DMS153 (cell line): ENCODE measurements around the gene DDIAS.
"Not testable (repeated sequence)": the region's sequence is repeated elsewhere in the genome, so short reads cannot be mapped to it uniquely, and the experiment has no call there.

Source experiments
- DNase-seq: peaks from one replicate; lab custom pipeline; 2025; lab: John Stamatoyannopoulos, UW

The DDIAS gene

DNA sequence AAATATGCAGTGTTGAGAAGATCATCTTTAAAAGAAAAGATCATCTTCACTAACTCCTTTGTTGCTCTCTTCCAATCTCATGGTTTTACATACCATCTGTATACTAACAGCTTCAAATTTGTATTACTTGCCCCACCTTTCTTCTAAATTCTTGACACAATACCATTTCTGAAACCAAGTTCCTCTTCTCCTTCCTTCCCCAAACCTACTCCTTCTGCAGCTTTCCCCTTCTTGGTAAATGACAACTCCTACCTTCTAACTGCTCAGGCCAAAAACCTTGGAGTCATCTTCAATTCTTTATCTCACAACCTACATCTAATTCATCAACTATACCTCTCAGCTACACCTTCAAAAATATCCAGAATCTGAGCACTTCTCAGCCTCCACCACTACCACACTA is 10.6 kb upstream of the DDIAS start:
- no peak for DNase-seq

DNA sequence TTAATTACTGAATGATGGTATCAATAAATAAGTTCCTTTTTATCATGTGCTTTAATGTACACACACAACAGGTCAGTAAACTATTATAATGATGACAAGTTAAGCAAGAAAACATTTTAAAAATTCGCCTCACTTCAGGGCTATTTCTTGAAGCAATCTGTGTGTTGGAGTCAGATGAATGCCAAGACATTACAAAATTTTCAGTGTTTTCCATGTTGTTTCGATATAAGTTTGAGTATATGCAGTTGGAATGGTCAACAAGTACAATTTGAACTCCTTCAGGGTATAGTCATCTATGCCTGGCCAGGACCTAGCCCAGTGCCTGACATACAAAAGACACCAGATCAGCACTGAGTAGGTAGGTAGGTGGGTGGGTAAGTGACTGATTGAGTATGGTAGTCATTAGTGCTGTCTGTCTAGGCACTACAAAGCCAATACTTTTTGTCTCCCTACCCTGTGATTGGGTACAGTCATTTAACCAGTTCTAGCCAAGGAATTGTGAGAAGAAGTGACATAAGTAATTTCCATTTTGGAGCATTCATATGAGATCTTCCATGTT is 8.8 kb upstream of the DDIAS start:
- DNase-seq: no peak

DNA sequence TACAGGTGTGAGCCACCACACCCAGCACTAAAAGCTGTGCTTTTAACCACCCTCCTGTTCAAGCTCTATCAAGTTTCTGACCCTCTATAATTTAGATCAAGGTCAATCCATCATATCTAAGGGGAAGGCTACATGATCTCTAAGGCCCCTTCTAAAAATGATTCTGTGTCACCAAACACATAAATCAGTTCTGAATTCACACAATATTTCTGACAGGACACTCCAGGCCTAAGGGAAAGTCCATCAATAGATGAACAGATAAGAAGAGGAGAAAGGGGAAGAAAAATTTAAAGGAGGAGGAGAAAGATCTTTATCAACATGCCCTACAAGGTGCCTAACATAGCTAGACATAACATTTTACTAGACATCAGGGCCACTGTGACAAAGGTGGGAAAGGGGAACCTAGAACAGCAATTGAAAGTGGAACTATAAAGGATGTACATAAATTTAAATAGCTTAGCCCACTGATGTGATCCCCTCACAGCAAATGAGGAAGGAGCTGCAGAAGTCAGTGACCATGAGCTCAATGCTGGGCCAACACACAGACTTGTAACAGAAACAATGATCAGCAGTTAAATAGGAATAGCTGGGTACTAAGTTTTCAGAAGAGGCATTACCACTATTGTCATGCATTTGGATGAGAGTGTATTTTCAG is 6.0 kb upstream of the DDIAS start:
- no peak for DNase-seq

DNA sequence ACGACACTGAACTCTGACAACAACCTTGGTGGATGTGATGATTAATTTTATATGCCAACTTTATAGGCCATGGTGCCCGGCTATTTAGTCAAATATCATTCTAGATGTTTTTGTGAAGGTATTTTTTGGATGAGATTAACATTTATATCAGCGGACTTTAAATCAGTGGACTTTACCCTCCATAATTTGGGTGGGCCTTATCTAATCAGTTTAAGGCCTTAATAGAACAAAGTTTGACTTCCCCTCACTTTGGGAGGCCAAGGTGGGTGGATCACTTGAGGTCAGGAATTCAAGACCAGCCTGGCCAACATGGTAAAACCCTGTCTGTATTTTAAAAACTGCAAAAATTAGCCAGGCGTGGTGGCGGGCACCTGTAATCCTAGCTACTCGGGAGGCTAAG is 5.4 kb upstream of the DDIAS start:
- DNase-seq: no peak

DNA sequence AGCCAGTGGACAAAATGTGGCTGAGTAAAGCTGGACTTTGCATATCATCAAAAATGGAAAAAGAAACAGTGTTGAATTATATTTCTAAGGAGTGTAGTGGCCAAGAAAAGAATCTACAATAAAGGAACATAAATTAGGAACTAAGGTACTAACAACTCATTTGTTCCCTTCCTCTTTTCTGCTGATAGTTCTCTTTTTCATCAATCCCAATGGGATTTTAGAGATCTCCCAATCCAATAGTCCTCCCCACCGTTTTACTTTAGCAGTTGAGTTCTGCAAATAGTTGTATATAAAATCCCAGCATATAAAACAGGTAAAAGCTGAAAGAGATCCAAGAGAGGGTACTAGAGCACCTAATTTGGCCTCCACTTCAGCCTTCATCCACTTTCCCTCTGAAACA is 3.3 kb upstream of the DDIAS start:
- no peak for DNase-seq

DNA sequence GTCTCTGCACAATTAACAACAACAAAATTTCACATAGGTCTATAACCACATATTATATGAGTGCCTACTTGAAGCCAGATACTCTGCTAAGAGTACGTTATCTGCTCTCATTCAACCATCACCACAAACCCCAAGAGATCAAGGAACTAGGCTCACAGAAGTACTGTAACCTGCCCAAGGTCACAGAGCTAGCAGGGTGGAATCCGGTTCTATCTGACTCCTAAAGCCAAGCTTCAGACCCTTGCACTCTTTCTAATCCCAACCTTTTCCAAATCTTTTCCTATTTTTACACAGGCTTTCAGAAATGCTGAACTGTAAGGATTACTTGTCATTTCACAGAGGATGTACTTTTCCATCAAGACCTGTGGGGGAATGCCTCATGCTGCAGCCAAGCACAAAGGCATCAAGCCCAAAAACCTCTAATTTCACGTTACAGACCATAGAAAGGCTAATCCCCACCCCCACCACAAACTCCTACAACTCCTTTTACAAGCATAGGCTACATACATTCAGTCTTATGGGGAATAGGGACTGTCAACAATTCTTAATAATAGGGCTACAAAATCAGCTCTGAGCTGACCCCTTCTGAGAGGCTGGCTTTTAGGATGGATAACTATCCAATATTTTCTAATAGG is 2.2 kb upstream of the DDIAS start:
- DNase-seq: no peak

DNA sequence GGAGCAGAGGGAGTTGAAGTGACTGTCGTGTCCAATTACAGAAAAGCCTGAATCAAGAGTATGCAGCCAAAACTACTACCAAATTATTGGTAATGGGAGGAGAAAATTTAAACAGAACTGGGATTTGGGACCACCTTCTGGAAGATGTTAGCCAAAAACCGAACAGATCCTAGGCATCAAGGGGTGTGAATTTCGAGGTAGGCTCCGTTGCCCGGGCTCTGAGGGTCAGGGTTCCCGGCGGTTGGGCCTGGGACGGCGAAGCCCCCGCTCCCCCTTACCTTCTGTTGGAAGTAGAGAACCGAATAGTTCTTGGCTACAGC is 1.6 kb upstream of the DDIAS start:
- DNase-seq: no peak

DNA sequence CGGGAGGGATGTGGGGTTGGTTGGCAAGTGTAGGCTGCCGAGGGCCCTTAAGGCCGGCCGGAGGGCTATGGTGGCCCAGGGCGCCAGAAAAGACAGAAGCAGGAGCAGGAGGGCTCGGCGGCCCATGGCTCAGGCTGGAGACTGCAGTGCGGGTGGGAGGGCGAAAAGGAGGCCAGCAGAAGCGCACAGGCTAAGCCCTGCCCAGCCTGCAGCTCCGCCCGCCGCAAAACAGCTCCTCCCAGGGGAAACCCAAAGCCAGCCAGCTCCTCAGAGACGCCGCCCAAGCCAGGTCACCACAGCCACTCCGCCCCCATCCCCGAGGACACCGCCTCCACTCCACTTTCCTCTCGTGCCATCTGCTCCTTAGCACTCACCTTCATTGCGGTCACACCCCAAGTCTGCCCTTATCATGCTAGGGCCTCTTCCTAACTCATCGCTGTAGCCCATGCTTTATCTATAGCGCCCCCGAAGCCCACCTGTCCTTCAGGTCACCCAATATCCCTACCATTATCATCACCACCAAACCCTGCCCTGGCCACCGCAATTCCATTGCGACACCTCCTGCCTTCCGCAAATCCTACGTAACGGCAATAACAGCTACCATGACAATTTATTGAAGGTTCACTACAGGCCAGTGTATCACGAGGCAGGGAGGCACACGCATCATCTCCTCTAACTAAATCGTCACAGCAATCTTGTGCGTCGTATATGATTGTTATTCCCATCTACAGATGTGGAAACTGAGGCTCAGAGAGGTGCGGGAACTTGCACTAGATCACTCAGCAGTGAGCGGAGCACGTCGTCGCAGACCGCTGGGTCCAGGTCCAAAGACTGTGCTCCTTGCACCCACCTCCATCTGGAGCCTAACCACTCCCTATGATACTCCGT is 1.0 kb upstream of the DDIAS start, which contains the start of gene PRCP:
TSS of gene PRCP (minus strand) at position 154 of the 888 bp plus-strand sequence. CDS start at position 126, 28 bp downstream.
- DNase-seq: peak; percentile 86

DNA sequence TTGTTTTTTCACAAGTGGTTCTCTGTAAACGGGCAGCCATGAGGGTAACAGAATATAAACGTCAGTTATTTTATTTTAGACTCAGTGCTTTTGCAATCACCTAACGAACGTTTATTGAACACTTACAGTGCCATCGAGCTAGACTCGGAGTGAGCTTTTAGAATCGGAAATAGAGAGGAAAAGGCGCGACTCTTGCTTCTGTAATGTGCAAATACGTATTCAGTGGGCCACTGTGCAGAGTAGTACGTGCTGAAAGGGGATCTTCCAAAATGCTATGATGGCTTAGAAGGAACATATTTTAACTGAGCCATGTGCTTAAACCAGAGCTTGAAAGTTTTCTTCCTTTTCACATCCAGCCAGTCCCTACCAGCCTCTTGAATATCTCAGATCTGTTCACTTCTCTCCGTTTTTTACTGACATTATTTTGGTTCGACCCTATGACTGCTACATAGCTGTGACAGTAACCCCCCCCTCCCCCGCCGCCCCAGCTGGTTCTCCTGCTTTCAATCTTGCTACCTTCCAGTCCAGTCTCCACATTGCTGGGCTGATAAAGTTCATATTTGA is 468 bp downstream of the DDIAS start:
- DNase-seq: no peak

DNA sequence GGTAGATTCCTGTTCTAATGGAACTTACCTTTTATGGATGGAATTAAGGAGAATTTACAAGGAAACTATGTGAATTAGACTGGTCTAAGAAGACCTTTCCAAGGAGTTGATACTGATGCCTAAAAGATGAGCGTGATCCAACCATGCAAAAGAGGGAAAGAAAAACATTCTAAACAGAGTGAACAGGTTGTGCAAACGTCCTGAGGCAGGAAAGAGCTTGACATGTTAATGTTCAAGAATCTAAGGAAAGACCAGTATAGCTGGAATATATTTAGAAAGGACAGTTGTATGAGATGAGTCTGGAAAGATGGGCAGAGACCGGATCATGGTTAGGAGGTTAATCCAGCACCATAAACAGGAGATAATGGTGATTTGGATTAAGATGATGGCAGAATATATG is 1.3 kb downstream of the DDIAS start:
- DNase-seq: no peak

DNA sequence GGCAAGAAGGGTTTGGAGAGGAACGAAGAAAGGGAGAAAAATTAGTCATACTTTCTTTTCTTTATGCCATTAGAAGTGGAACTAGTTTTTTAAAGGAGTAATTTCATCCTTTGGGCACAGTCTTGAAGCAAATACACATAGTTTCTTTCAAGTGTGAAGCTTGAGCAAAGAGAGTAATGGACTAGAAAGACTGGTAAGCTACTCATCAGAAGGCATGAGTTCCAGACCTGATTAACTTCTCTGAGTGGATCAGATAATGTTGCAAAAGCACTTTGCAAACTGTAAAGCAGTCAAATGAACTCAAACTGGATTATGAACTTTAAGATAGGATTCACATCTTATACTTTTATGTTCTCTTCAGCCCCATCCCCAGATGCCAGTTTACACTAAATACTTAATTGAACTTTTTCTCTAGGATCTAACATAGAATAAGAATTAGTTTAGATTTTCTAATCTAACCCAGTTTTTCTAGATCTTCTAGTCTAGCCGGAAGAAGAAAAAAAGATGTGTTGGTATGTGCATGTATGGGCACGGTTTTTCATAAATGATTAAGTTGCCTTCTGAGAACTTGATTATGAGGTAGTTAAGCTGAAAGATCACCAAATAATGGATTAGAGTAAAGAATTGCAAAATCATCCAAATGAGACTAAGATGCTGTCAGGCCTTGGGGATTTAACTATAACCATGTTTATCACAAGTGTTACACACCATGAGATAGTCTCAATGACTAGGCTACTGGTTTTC is 2.5 kb downstream of the DDIAS start:
- DNase-seq: no peak

DNA sequence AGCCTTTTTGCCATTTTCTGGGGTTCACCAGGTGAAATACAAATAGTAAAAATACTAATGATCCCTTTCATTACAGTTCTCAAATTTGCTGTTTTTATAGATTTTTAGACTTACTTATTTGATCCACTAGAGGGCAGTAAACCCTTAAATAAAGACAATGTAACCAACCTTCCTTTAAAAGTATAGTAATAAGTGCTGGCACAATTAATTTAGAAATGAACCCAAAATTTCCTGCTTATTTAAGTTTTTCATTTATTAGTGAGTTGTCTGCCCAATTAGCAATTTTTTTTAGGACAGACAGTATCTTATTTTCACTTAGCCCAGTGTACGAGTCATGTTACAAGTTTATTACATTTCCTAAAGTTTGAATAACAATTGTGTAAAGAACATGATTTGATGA is 4.7 kb downstream of the DDIAS start:
- DNase-seq: peak; percentile 20

DNA sequence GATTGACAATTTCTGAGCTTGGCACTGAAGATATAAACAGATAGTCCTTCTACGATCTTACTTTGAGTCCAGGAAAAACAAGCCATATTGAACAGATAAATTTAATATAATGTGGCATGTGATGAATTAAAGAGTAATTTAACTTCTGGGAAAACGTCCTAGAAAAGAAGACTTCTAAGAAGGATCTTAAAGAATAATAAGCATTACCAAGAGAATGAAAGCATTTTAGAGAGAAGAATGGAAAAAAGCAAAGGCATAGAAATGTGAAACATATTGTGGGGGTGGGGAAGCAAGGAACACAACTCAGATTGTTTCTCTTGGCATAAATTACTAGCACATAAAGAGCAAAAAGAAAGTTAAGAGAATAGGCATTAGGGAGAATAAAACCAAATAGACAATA is 5.4 kb downstream of the DDIAS start:
- DNase-seq: no peak

DNA sequence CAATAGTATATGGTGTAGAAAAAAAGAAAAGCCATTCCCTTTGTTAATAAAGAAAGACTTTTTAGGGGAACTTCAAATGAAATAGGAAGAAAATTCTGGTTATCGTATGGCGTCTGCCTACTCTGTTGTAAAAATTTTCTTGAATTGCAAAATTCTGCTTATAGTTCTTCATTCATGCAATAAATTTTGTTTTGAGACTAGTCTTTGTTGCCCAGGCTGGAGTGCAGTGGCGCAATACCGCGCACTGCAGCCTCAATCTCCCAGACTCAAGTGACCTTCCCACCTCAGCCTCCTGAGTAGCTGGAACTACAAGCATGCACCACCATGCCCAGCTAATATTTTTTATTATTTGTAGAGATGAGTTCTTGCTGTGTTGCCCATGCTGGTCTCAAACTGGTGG is 5.8 kb downstream of the DDIAS start:
- no peak for DNase-seq

DNA sequence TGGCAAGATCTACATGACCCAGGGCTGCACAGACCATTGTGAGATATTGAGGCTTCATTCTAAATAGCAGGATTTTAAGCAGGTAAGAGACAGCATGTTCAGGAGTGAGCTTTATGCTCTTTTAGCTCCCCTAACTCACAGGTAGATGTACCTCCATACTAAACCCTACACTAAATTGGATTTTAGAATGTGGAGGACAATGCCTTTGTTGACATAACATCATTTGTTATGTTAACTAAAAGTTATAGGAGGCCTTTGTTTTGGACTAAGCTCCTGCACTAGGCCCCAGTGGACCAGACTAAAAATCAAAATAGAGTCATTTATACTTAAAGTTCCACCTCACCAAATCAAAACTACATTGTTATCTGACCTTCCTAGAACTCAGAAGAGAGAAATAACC is 6.8 kb downstream of the DDIAS start:
- DNase-seq: no peak

DNA sequence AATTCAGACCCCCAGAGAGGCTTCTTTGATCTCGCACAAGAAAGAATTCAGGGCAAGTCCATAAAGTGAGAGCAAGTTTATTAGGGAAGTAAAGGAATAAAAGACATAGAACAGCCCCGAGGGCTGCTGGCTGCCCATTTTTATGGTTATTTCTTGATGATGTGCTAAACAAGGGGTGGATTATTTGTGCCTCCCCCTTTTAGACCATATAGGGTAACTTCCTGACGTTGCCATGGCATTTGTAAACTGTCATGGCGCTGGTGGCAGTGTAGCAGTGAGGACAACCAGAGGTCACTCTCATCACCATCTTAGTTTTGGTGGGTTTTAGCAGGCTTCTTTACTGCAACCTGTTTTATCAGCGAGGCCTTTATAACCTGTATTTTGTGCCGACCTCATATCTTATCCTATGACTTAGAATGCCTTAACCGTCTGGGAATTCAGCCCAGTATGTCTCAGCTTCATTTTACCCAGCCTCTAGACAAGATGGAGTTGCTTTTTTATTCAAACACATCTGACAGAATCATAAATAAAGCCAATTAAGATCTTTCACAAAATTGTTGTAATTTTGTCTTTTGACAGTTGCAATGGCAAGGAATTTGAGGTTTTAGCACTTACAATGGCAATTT is 7.6 kb downstream of the DDIAS start:
- no peak for DNase-seq

DNA sequence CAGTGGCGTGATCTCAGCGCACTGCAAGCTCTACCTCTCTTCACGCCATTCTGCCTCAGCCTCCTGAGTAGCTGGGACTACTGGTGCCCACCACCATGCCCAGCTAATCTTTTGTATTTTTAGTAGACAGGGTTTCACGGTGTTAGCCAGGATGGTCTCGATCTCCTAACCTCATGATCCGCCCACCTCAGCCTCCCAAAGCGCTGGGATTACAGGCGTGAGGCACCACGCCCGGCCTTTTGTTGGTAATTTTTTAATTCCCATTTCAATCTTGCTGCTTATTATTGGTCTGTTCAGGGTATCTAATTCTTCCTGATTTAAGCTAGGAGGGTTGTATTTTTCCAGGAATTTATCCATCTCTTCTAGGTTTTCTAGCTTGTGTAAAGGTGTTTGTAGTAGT is 18.2 kb downstream of the DDIAS start:
- DNase-seq: not testable (repeated sequence)

DNA sequence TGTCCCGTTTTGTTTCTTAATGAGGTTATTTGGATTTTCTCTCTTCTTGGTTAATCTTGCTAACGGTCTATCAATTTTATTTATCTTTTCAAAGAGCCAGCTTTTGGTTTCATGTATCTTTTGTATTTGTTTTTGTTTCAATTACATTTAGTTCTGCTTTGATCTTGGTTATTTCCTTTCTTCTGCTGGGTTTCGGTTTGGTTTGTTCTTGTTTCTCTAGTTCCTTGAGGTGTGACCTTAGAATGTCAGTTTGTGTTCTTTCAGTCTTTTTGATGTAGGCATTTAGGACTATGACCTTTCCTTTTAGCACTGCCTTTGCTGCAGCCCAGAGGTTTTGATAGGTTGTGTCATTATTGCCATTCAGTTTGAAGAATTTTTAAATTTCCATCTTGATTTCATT is 18.7 kb downstream of the DDIAS start:
- not testable (repeated sequence) for DNase-seq

DNA sequence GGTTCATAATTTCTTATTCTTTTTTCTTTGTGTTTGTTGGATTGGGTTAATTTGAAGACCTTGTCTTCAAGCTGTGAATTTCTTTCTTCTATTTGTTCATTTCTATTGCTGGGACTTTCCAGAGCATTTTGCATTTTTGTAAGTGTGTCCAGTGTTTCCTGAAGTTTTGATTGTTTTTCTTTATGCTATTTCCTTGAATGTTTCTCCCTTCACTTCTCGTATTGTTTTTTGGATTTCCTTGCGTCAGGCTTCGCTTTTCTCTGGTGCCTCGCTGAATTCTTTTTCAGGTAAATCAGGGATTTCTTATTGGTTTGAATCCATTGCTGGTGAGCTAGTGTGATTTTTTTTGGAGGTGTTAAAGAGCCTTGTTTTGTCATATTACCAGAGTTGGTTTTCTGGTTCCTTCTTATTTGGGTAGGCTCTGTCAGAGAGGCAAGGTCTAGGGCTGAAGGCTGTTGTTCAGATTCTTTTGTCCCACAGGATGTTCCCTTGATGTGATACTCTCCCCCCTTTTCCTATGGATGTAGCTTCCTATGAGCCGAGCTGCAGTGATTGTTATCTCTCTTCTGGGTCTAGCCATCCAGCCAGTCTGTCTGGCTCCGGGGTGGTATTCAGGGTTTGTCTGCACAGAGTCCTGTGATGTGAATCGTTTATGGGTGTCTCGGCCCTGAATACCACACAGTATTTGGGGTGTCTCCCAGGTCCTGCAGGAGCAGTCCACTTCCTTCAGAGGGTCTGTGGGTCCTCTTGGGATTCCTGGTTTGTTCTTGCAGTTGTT is 21.0 kb downstream of the DDIAS start:
- DNase-seq: not testable (repeated sequence)

DNA sequence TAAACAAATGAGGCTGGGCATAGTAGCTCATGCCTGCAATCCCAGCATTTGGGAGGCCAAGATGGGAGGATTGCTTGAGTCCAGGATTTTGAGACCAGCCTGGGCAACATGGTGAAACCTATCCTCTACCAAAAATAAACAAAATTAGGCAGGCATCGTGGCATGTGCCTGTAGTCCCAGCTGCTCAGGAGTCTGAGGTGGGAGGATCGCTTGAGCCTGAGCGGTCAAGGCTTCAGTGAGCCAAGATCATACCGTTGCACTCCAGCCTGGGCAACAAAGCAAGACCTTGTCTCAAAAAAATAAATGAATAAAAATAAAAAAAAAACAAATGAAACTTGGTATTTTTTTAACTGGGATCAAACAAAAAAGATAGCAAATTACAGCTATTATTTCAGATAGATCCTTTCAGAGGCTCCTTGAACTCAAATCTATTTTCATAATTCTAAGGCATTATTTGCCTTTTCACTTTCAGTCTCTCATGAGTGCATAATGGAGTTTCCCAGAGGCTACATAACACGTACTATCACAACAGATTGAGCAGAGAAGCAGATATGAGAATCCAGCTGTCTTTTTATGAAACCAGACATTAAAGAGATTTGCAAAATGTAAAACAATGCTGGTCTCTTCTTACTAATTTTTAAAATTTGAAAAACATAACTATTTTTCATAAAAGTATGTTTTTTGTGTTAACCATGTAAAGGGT is 23.1 kb downstream of the DDIAS start:
- DNase-seq: no peak
